ENCODE results near the gene SLC25A26. TPM values are rescaled to one million over a fixed set of nuclear protein-coding genes. Genes with fewer than 3 reads are reported as not detected.

Gene SLC25A26
- total RNA-seq, 1 experiment from 2014 or later = 23.8 TPM

GRCh38 chr3:66410976-66411375 is 190.2 kb downstream of the SLC25A26 start:
- Histone ChIP-seq H3K9me3 (ENCODE audit: control insufficient read depth in 1 of 2, insufficient read depth in 1 of 2, low read depth in 1 of 2, low read length in 2 of 2) (no peaks in the 10 kb centered on the region), H3K4me3 (replicated peaks in 1 of 2; ENCODE audit: low read depth in 1 of 2, low read length in 2 of 2) (no peak overlapping the region), H4K20me1 (ENCODE audit: insufficient read depth) (no peaks in the 10 kb centered on the region), H2AFZ (ENCODE audit: low read depth, low read length, poor library complexity, severe bottlenecking) (no peak overlapping the region), H3K27me3 (ENCODE audit: insufficient read depth, low read length) (no peaks in the 10 kb centered on the region), H3K36me3 (ENCODE audit: control insufficient read depth in 1 of 2, insufficient read depth in 2 of 2, low read length in 2 of 2) (no peaks in the 10 kb centered on the region), H3K9ac (ENCODE audit: low read length) (no peak overlapping the region), H3K4me1 (ENCODE audit: control insufficient read depth in 1 of 2, insufficient read depth in 2 of 2, low read length in 2 of 2) (no peaks in the 10 kb centered on the region), H3K79me2 (ENCODE audit: insufficient read depth, low read length) (no peaks in the 10 kb centered on the region), H3K27ac (ENCODE audit: low read depth, low read length) (no peak overlapping the region), H3K4me2 (ENCODE audit: low read length) (no peak overlapping the region), H3K9me2 (ENCODE audit: insufficient read depth) (no peaks in the 10 kb centered on the region)
- DNase-seq (ENCODE audit: low read depth, low spot score) (no peak), ATAC-seq (no peak)
- ChIA-PET RAD21 (ENCODE audit: low non-redundant PET in 1 of 2, low total read pairs in 2 of 2, uncharacterized antibody in 2 of 2, unreplicated experiment in 2 of 2) (no interaction called here), CTCF (no interaction called here), POLR2A (no interaction called here)
- no TSS peak for BruUV-seq (replicated peaks)
- intact Hi-C loops (cut with micrococcal nuclease) = no loop called here
- TF ChIP-seq FOSL1 (IDR thresholded peaks at IDR 0.05; ENCODE audit: low read depth) = no peak
- TF ChIP-seq ZNF274 (IDR thresholded peaks at IDR 0.05; ENCODE audit: low read depth, low read length) = no peak
- no peak for TF ChIP-seq CBX3 (IDR thresholded peaks at IDR 0.05; ENCODE audit: low read depth)
- no peak for TF ChIP-seq CEBPB (IDR thresholded peaks at IDR 0.05; ENCODE audit: low read depth)
- TF ChIP-seq ELF1 (IDR thresholded peaks at IDR 0.05; ENCODE audit: borderline replicate concordance, low read depth) = no peak
- TF ChIP-seq ZFX (IDR thresholded peaks at IDR 0.05) = no peak
- no peak for TF ChIP-seq EZH2 (IDR thresholded peaks at IDR 0.05)
- TF ChIP-seq MAX (IDR thresholded peaks at IDR 0.05) = no peak
- TF ChIP-seq SRF (IDR thresholded peaks at IDR 0.05; ENCODE audit: low read depth) = no peak
- TF ChIP-seq SIN3A (IDR thresholded peaks at IDR 0.05; ENCODE audit: low read depth) = no peak
- TF ChIP-seq REST (IDR thresholded peaks at IDR 0.05; ENCODE audit: low read depth) = no peak

All from HCT116 (cell line).